SK-N-SH (cell line): ENCODE data around the gene SPATA31D3.

Source experiments
- CTCF ChIP-seq: fragments of 200-600 bp; sonication (generic); IDR thresholded peaks from 2 replicates; pipeline ENCODE4 v1.6.1; 2017; ENCODE audit warnings: antibody characterized with exemption, mild to moderate bottlenecking, moderate library complexity
- EP300 ChIP-seq, 2 experiments: IDR thresholded peaks; 2 replicates each; pipeline versions ENCODE4 v1.4.0 to v1.6.1; 2012; ENCODE audit warnings: borderline replicate concordance in 1 of 2, low read depth in 1 of 2, low read length in 1 of 2
- EZH2phosphoT487 ChIP-seq: fragments of 200-600 bp; sonication (generic); IDR thresholded peaks from 2 replicates; pipeline ENCODE4 v1.6.1; 2017; ENCODE audit warnings: low read depth, mixed run types, mild to moderate bottlenecking, antibody characterized with exemption, moderate library complexity, borderline replicate concordance
- FOXJ3 ChIP-seq: sonication (generic); formaldehyde crosslinking; IDR thresholded peaks from 2 replicates; pipeline ENCODE4 v1.5.1; 2020; ENCODE audit warnings: mild to moderate bottlenecking, missing genetic modification reagents
- MAX ChIP-seq: IDR thresholded peaks from 2 replicates; pipeline ENCODE4 v1.4.0; 2012; ENCODE audit warnings: low read depth
- PBX3 ChIP-seq: IDR thresholded peaks from 2 replicates; pipeline ENCODE4; 2012
- POLR2AphosphoS5 ChIP-seq: IDR thresholded peaks from 2 replicates; pipeline ENCODE4 v1.6.1; 2012; ENCODE audit warnings: low read depth, low read length
- REST ChIP-seq: IDR thresholded peaks from 2 replicates; pipeline ENCODE4 v1.6.1; 2012; ENCODE audit warnings: mild to moderate bottlenecking, low read depth, low read length, moderate library complexity
- SMC3 ChIP-seq: IDR thresholded peaks from 2 replicates; pipeline ENCODE4 v1.6.1; 2012; ENCODE audit warnings: low read depth, low read length, improper control_type of control experiment
- TAF1 ChIP-seq: IDR thresholded peaks from 2 replicates; pipeline ENCODE4 v1.6.1; 2012; ENCODE audit warnings: low read depth, mild to moderate bottlenecking, low read length, moderate library complexity, borderline replicate concordance
- TEAD4 ChIP-seq: IDR thresholded peaks from 2 replicates; pipeline ENCODE4 v1.4.0; 2012; ENCODE audit warnings: mild to moderate bottlenecking, borderline replicate concordance; ENCODE audit not compliant: insufficient read depth
- YY1 ChIP-seq: IDR thresholded peaks from 2 replicates; pipeline ENCODE4 v1.4.0; 2012; ENCODE audit warnings: low read depth, mild to moderate bottlenecking
- ZBTB33 ChIP-seq: IDR thresholded peaks from 2 replicates; pipeline ENCODE4 v1.4.0; 2012; ENCODE audit warnings: low read depth, borderline replicate concordance

GRCh38 chr9:81968026-81968425 is 24.7 kb downstream of the SPATA31D3 start:
- TF ChIP-seq FOXJ3 (CRISPR knock-in tag) (no peak), CTCF (no peak), EZH2phosphoT487 (no peak), TAF1 (no peak), TEAD4 (no peak), PBX3 (no peak), MAX (no peak), REST (no peak), YY1 (no peak), EP300 (IDR thresholded peaks at IDR 0.05; ENCODE audit: borderline replicate concordance in 1 of 2, low read depth in 1 of 2, low read length in 1 of 2) (no peak), ZBTB33 (no peak), SMC3 (no peak), POLR2AphosphoS5 (no peak)
